Measurements from ENCODE around the gene YWHAG. TPM values are rescaled to one million over a fixed set of nuclear protein-coding genes. Genes with fewer than 3 reads are reported as not detected.
A peak's percentile ranks its signal among the peaks of the same experiment; 100 is the strongest.

The YWHAG gene
- total RNA-seq, 1 donor from 2014 or later, result 223 TPM

DNA sequence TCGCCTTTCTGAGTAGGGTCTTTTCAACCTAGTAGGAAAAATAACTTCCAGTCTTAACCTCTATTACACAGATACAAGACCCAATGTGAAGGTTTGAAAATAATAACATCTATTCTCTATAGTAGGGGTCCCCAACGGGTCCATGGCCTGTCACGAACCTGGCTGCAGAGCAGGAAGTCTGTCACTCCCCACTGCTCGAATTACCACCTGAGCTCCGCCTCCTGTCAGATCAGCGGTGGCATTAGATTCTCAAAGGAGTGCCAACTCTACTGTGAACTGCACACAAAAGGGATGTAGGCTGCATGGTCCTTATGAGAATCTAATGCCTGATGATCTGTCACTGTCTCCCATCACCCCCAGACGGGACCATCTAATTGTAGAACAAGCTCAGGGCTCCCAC is 7.4 kb downstream of the YWHAG start:
- no peak for TF ChIP-seq CTCF (IDR thresholded peaks at IDR 0.05; ENCODE audit: borderline replicate concordance)
- intact Hi-C loops (cut with micrococcal nuclease), result no loop called here
- H3K9me3 ChIP-seq (replicated peaks), result no peaks in the 10 kb centered on the region
- H3K27me3 ChIP-seq (ENCODE audit: low read depth), result no peaks in the 10 kb centered on the region
- peak overlapping the region; percentile 99 for H3K27ac ChIP-seq (replicated peaks)
- H3K4me1 ChIP-seq, result peaks cover 98% of the 10 kb centered on the region
- no peak overlapping the region for H3K4me3 ChIP-seq
- peaks cover 47% of the 10 kb centered on the region for H3K36me3 ChIP-seq
- DNase-seq, result no peak

DNA sequence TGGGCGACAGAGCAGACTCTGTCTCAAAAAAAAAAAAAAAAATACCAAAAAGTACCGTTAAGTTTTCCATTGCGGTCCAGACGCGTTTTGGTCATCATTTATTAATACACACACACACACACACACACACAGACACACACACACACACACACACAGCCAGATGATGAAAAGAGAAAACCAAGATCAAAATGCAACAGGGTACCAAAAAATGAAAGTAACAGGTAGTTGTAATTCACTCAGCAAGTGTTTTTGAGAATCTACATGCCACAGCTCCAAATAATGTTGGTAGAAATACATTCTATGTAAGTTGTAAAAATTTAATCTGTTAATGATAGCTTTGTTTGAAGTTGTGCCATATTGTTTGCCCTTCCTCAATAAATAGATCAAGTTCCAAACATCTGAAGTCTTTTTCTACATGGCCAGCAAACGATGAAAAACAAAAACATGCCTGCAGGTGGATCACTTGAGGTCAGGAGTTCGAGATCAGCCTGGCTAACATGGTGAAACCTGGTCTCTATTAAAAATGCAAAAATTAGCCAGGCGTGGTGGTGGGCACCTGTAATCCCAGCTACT is 9.4 kb downstream of the YWHAG start:
- intact Hi-C loops (cut with micrococcal nuclease), result no loop called here
- peaks cover 98% of the 10 kb centered on the region for H3K4me1 ChIP-seq
- DNase-seq, result no peak

DNA sequence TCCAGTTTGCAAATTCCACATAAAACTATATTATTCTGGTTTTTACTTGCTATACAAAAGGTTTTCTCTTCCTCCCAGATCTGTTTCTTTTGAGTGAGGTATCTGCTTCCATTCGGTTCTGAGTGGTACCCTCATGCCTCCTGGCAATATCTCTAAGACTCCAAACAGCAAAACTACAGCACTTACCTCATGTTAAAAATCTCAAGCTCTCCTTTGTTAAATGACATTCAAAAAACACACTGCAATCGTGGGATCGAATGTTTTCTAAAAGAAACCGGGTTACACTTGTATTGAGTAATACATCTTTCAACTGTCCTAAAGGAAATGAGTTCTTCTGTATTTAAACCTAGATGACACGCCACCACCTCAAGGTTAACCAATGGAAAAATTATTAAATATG is 11.1 kb downstream of the YWHAG start:
- intact Hi-C loops (cut with micrococcal nuclease), result no loop called here
- peak overlapping the region; percentile 60 for H3K27ac ChIP-seq (replicated peaks)
- no peak for TF ChIP-seq CTCF (IDR thresholded peaks at IDR 0.05; ENCODE audit: borderline replicate concordance)
- H3K36me3 ChIP-seq, result peaks cover 75% of the 10 kb centered on the region
- no peaks in the 10 kb centered on the region for H3K27me3 ChIP-seq (ENCODE audit: low read depth)
- no peak for DNase-seq
- H3K9me3 ChIP-seq (replicated peaks), result no peaks in the 10 kb centered on the region
- peaks cover 98% of the 10 kb centered on the region for H3K4me1 ChIP-seq
- no peak overlapping the region for H3K4me3 ChIP-seq

More for the DNA sequence above, 9.4 kb downstream of the YWHAG start:
- TF ChIP-seq CTCF (IDR thresholded peaks at IDR 0.05; ENCODE audit: borderline replicate concordance), result no peak
- no peaks in the 10 kb centered on the region for H3K27me3 ChIP-seq (ENCODE audit: low read depth)
- H3K9me3 ChIP-seq (replicated peaks), result no peaks in the 10 kb centered on the region
- peaks cover 59% of the 10 kb centered on the region for H3K36me3 ChIP-seq
- H3K27ac ChIP-seq (replicated peaks), result no peak overlapping the region
- H3K4me3 ChIP-seq, result no peak overlapping the region

GRCh38 chr7:76346778-76347177 is 12.0 kb downstream of the YWHAG start:
- Histone ChIP-seq H3K4me1 (peaks cover 98% of the 10 kb centered on the region), H3K4me3 (no peak overlapping the region), H3K27me3 (ENCODE audit: low read depth) (no peaks in the 10 kb centered on the region), H3K9me3 (replicated peaks) (no peaks in the 10 kb centered on the region), H3K36me3 (peaks cover 80% of the 10 kb centered on the region), H3K27ac (replicated peaks) (peak overlapping the region; percentile 60)
- intact Hi-C loops (cut with micrococcal nuclease), result no loop called here
- TF ChIP-seq CTCF (IDR thresholded peaks at IDR 0.05; ENCODE audit: borderline replicate concordance), result no peak
- DNase-seq, result no peak

DNA sequence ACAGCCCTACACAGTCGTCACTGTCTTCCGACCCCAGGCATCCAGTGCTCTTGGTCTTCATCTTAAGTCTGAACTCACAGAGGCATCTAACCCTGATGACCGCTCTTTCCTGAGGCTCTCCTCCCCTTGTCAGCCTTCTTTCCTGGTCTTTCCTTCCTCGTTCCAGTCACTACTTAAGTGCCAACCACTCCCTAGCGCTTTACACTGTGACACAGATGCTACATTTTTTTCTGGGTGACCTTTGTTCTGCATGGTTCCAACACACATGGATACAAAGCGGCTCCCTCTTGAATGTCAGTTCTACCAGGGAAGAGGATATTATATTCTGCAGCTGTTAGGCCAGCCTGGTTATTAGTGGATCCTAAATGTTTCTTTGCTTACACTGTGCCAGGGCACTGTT is 12.7 kb downstream of the YWHAG start:
- peak overlapping the region; percentile 60 for H3K27ac ChIP-seq (replicated peaks)
- no peak overlapping the region for H3K4me3 ChIP-seq
- no peaks in the 10 kb centered on the region for H3K27me3 ChIP-seq (ENCODE audit: low read depth)
- peaks cover 98% of the 10 kb centered on the region for H3K4me1 ChIP-seq
- DNase-seq, result no peak
- peaks cover 80% of the 10 kb centered on the region for H3K36me3 ChIP-seq
- no peak for TF ChIP-seq CTCF (IDR thresholded peaks at IDR 0.05; ENCODE audit: borderline replicate concordance)
- intact Hi-C loops (cut with micrococcal nuclease), result no loop called here
- no peaks in the 10 kb centered on the region for H3K9me3 ChIP-seq (replicated peaks)
